Measurements from ENCODE around the gene SH2B2. TPM values are rescaled to one million over a fixed set of nuclear protein-coding genes. Genes with fewer than 3 reads are reported as not detected.
A peak's percentile ranks its signal among the peaks of the same experiment; 100 is the strongest.
"Not testable (repeated sequence)": the region's sequence is repeated elsewhere in the genome, so short reads cannot be mapped to it uniquely, and the experiment has no call there.

Gene SH2B2
- total RNA-seq, 1 experiment from 2014 or later: 22.4 TPM

- peak overlapping the region; percentile 78; the same call in 1 of the 2 replicates for H3K9ac ChIP-seq (ENCODE audit: low read length)
- no peaks in the 10 kb centered on the region for H3K9me3 ChIP-seq (ENCODE audit: low read length)
- H3K27ac ChIP-seq (ENCODE audit: low read length): peak overlapping the region; percentile 100
- H3K4me1 ChIP-seq (ENCODE audit: low read length): peaks cover 69% of the 10 kb centered on the region
- H3K9me2 ChIP-seq (replicated peaks; ENCODE audit: insufficient read depth, low read length): no peaks in the 10 kb centered on the region
- H3K36me3 ChIP-seq (ENCODE audit: insufficient read depth, low read length): peaks cover 16% of the 10 kb centered on the region; the same call in 1 of the 2 replicates
- no peaks in the 10 kb centered on the region for H3K27me3 ChIP-seq (ENCODE audit: low read length)
- H3K4me3 ChIP-seq (ENCODE audit: low read length): no peak overlapping the region
- H3K4me2 ChIP-seq (ENCODE audit: low read depth, low read length, poor library complexity, severe bottlenecking): no peak overlapping the region
- no peak for DNase-seq
- H3K79me2 ChIP-seq (ENCODE audit: low read length): peaks cover 75% of the 10 kb centered on the region
- peaks cover 12% of the 10 kb centered on the region; the same call in 1 of the 2 replicates for H4K20me1 ChIP-seq (ENCODE audit: insufficient read depth, low read depth, low read length)
- no peak overlapping the region for H2AFZ ChIP-seq (ENCODE audit: low read length)
Observed at GRCh38 chr7:102295346-102296178, 8.9 kb downstream of the SH2B2 start.

GRCh38 chr7:102296179-102296438 lies 9.4 kb downstream of the SH2B2 start:
- peaks cover 7% of the 10 kb centered on the region; the same call in 1 of the 2 replicates for H4K20me1 ChIP-seq (ENCODE audit: insufficient read depth, low read depth, low read length)
- peaks cover 67% of the 10 kb centered on the region for H3K4me1 ChIP-seq (ENCODE audit: low read length)
- H3K4me2 ChIP-seq (ENCODE audit: low read depth, low read length, poor library complexity, severe bottlenecking): no peak overlapping the region
- peak overlapping the region; percentile 100 for H3K27ac ChIP-seq (ENCODE audit: low read length)
- H3K9me3 ChIP-seq (ENCODE audit: low read length): no peaks in the 10 kb centered on the region
- DNase-seq: no peak
- H3K4me3 ChIP-seq (ENCODE audit: low read length): no peak overlapping the region
- no peaks in the 10 kb centered on the region for H3K27me3 ChIP-seq (ENCODE audit: low read length)
- peaks cover 16% of the 10 kb centered on the region; the same call in 1 of the 2 replicates for H3K36me3 ChIP-seq (ENCODE audit: insufficient read depth, low read length)
- H3K79me2 ChIP-seq (ENCODE audit: low read length): peaks cover 70% of the 10 kb centered on the region
- no peak overlapping the region for H3K9ac ChIP-seq (ENCODE audit: low read length)
- H2AFZ ChIP-seq (ENCODE audit: low read length): no peak overlapping the region
- H3K9me2 ChIP-seq (replicated peaks; ENCODE audit: insufficient read depth, low read length): no peaks in the 10 kb centered on the region

- no peak for DNase-seq
- Histone ChIP-seq H3K27ac (ENCODE audit: low read length) (peak overlapping the region; percentile 100), H4K20me1 (ENCODE audit: insufficient read depth, low read depth, low read length) (peaks cover 7% of the 10 kb centered on the region; the same call in 1 of the 2 replicates)
Observed at GRCh38 chr7:102296514-102296913, 9.8 kb downstream of the SH2B2 start.

GRCh38 chr7:102297487-102298218 lies 11.0 kb downstream of the SH2B2 start:
- peaks cover 7% of the 10 kb centered on the region; the same call in 1 of the 2 replicates for H4K20me1 ChIP-seq (ENCODE audit: insufficient read depth, low read depth, low read length)
- no peaks in the 10 kb centered on the region for H3K9me2 ChIP-seq (replicated peaks; ENCODE audit: insufficient read depth, low read length)
- peaks cover 66% of the 10 kb centered on the region for H3K4me1 ChIP-seq (ENCODE audit: low read length)
- peaks cover 61% of the 10 kb centered on the region for H3K79me2 ChIP-seq (ENCODE audit: low read length)
- no peak overlapping the region for H3K9ac ChIP-seq (ENCODE audit: low read length)
- DNase-seq: no peak
- H3K27me3 ChIP-seq (ENCODE audit: low read length): no peaks in the 10 kb centered on the region
- no peak overlapping the region for H2AFZ ChIP-seq (ENCODE audit: low read length)
- peak overlapping the region; percentile 27 for H3K27ac ChIP-seq (ENCODE audit: low read length)
- H3K9me3 ChIP-seq (ENCODE audit: low read length): no peaks in the 10 kb centered on the region
- no peak overlapping the region for H3K4me3 ChIP-seq (ENCODE audit: low read length)
- peaks cover 16% of the 10 kb centered on the region; the same call in 1 of the 2 replicates for H3K36me3 ChIP-seq (ENCODE audit: insufficient read depth, low read length)
- H3K4me2 ChIP-seq (ENCODE audit: low read depth, low read length, poor library complexity, severe bottlenecking): no peak overlapping the region

More at GRCh38 chr7:102296514-102296913, 9.8 kb downstream of the SH2B2 start:
- H3K4me3 ChIP-seq (ENCODE audit: low read length): no peak overlapping the region
- H3K9ac ChIP-seq (ENCODE audit: low read length): no peak overlapping the region
- peaks cover 66% of the 10 kb centered on the region for H3K4me1 ChIP-seq (ENCODE audit: low read length)
- H3K79me2 ChIP-seq (ENCODE audit: low read length): peaks cover 70% of the 10 kb centered on the region
- no peak overlapping the region for H2AFZ ChIP-seq (ENCODE audit: low read length)
- no peak overlapping the region for H3K4me2 ChIP-seq (ENCODE audit: low read depth, low read length, poor library complexity, severe bottlenecking)
- H3K9me2 ChIP-seq (replicated peaks; ENCODE audit: insufficient read depth, low read length): no peaks in the 10 kb centered on the region
- no peaks in the 10 kb centered on the region for H3K9me3 ChIP-seq (ENCODE audit: low read length)
- no peaks in the 10 kb centered on the region for H3K27me3 ChIP-seq (ENCODE audit: low read length)
- H3K36me3 ChIP-seq (ENCODE audit: insufficient read depth, low read length): peaks cover 16% of the 10 kb centered on the region; the same call in 1 of the 2 replicates

GRCh38 chr7:102300643-102301221 lies 14.1 kb downstream of the SH2B2 start:
- peaks cover 31% of the 10 kb centered on the region for H3K79me2 ChIP-seq (ENCODE audit: low read length)
- DNase-seq: no peak
- peaks cover 67% of the 10 kb centered on the region for H3K4me1 ChIP-seq (ENCODE audit: low read length)
- no peak overlapping the region for H3K27ac ChIP-seq (ENCODE audit: low read length)
- no peak overlapping the region for H3K4me2 ChIP-seq (ENCODE audit: low read depth, low read length, poor library complexity, severe bottlenecking)
- H3K4me3 ChIP-seq (ENCODE audit: low read length): no peak overlapping the region
- peaks cover 17% of the 10 kb centered on the region for H3K36me3 ChIP-seq (ENCODE audit: insufficient read depth, low read length)
- no peaks in the 10 kb centered on the region for H3K9me2 ChIP-seq (replicated peaks; ENCODE audit: insufficient read depth, low read length)
- H3K27me3 ChIP-seq (ENCODE audit: low read length): no peaks in the 10 kb centered on the region
- H3K9me3 ChIP-seq (ENCODE audit: low read length): no peaks in the 10 kb centered on the region
- H4K20me1 ChIP-seq (ENCODE audit: insufficient read depth, low read depth, low read length): peaks cover 7% of the 10 kb centered on the region; the same call in 1 of the 2 replicates
- no peak overlapping the region for H3K9ac ChIP-seq (ENCODE audit: low read length)
- no peak overlapping the region for H2AFZ ChIP-seq (ENCODE audit: low read length)

- H3K9ac ChIP-seq (ENCODE audit: low read length); H4K20me1 ChIP-seq (ENCODE audit: insufficient read depth, low read depth, low read length); H3K9me2 ChIP-seq (replicated peaks; ENCODE audit: insufficient read depth, low read length); H3K4me3 ChIP-seq (ENCODE audit: low read length); H3K27me3 ChIP-seq (ENCODE audit: low read length); H2AFZ ChIP-seq (ENCODE audit: low read length); H3K9me3 ChIP-seq (ENCODE audit: low read length); H3K4me2 ChIP-seq (ENCODE audit: low read depth, low read length, poor library complexity, severe bottlenecking): not testable (repeated sequence)
- H3K27ac ChIP-seq (ENCODE audit: low read length): peak overlapping the region; percentile 94
- peaks cover 14% of the 10 kb centered on the region for H3K36me3 ChIP-seq (ENCODE audit: insufficient read depth, low read length)
- H3K4me1 ChIP-seq (ENCODE audit: low read length): peaks cover 67% of the 10 kb centered on the region
- H3K79me2 ChIP-seq (ENCODE audit: low read length): peaks cover 25% of the 10 kb centered on the region
- peak; percentile 43 for DNase-seq
Observed at GRCh38 chr7:102301367-102301766, 14.7 kb downstream of the SH2B2 start.

- Histone ChIP-seq H3K4me2 (ENCODE audit: low read depth, low read length, poor library complexity, severe bottlenecking) (peak overlapping the region; percentile 63), H3K36me3 (ENCODE audit: insufficient read depth, low read length) (peaks cover 11% of the 10 kb centered on the region), H3K79me2 (ENCODE audit: low read length) (peaks cover 18% of the 10 kb centered on the region), H3K27me3 (ENCODE audit: low read length) (no peaks in the 10 kb centered on the region), H3K27ac (ENCODE audit: low read length) (peak overlapping the region; percentile 94), H3K4me1 (ENCODE audit: low read length) (peaks cover 70% of the 10 kb centered on the region), H3K9me3 (ENCODE audit: low read length) (no peaks in the 10 kb centered on the region), H2AFZ (ENCODE audit: low read length) (no peak overlapping the region), H3K9me2 (replicated peaks; ENCODE audit: insufficient read depth, low read length) (no peaks in the 10 kb centered on the region), H3K4me3 (ENCODE audit: low read length) (no peak overlapping the region), H4K20me1 (ENCODE audit: insufficient read depth, low read depth, low read length) (peaks cover 7% of the 10 kb centered on the region; the same call in 1 of the 2 replicates), H3K9ac (ENCODE audit: low read length) (peak overlapping the region; percentile 16; the same call in 1 of the 2 replicates)
- DNase-seq: peak; percentile 40
Observed at GRCh38 chr7:102302025-102302424, 15.4 kb downstream of the SH2B2 start.
